Testis (tissue), 2 donors: ENCODE data around the gene ABCA4.

ENCODE experiments used
- POLR2A ChIP-seq: fragments of 450-650 bp; IDR thresholded peaks from one replicate; pipeline ENCODE4 v1.6.1; 2017; ENCODE audit warnings: antibody characterized with exemption, mild to moderate bottlenecking, moderate library complexity
- TF ChIP-seq, protein P1 (sequence below), 3 experiments: fragments of 450-650 bp in 2 of 3; fragments of 200-600 bp in 1 of 3; sonication (generic) in 1 of 3; IDR thresholded peaks; one replicate each; pipeline ENCODE4 v1.5.1; 2016 to 2019; ENCODE audit warnings: antibody characterized with exemption in 3 of 3, mild to moderate bottlenecking in 2 of 3, moderate library complexity in 1 of 3

DNA sequence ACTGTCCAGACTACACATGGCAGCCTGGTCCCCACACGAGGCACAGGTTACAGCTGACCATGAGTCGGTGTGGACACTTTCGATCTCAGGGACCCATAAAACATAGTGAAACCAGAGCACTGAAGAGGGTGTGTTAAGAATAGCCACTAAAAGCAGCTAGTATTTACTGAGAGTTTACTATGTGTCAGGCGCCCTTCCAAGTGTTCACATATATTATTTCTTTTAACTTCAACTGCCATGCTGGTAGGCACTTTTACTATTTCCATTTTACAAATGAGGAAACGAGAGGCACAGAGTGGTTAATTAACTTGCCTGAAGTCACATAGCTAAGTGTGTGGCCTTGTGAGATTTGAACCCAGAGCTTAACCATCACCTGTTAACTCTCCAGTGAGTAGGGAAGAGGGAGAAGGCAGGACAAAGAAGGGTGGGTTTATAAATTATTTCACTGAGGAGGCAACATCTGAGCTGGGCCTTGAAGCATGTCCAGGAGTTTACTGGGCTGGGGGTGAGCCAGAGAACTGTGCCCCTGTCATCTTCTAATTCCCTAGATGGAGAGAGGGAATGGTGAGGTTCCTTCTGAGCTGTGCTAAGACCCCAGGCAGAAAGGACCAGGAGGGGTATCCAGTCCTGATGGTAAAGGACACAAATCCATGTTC is 20.7 kb downstream of the ABCA4 start:
- TF ChIP-seq, protein P1, sequence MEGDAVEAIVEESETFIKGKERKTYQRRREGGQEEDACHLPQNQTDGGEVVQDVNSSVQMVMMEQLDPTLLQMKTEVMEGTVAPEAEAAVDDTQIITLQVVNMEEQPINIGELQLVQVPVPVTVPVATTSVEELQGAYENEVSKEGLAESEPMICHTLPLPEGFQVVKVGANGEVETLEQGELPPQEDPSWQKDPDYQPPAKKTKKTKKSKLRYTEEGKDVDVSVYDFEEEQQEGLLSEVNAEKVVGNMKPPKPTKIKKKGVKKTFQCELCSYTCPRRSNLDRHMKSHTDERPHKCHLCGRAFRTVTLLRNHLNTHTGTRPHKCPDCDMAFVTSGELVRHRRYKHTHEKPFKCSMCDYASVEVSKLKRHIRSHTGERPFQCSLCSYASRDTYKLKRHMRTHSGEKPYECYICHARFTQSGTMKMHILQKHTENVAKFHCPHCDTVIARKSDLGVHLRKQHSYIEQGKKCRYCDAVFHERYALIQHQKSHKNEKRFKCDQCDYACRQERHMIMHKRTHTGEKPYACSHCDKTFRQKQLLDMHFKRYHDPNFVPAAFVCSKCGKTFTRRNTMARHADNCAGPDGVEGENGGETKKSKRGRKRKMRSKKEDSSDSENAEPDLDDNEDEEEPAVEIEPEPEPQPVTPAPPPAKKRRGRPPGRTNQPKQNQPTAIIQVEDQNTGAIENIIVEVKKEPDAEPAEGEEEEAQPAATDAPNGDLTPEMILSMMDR (IDR thresholded peaks at IDR 0.05) = no peak
- TF ChIP-seq POLR2A = no peak
